OCI-LY3 (cell line): ENCODE data around the gene UBB.
A peak's percentile ranks its signal among the peaks of the same experiment; 100 is the strongest.

Experiments used
- H2AFZ ChIP-seq: fragments of 200-600, 300-600 bp; shearing (Covaris generic); 2 replicates; pipeline ENCODE4 v1.6.0; 2014; ENCODE audit warnings: antibody characterized with exemption, low read depth, low read length
- H3K27ac ChIP-seq: fragments of 200-600, 300-600 bp; sonication (generic); 2 replicates; pipeline ENCODE4 v1.5.1; 2014; ENCODE audit warnings: mild to moderate bottlenecking, low read length, moderate library complexity, mixed read lengths
- H3K27me3 ChIP-seq: fragments of 200-600, 300-600 bp; sonication (generic); 2 replicates; pipeline ENCODE4 v1.6.1; 2014; ENCODE audit warnings: low read depth, low read length, mixed read lengths
- H3K36me3 ChIP-seq: fragments of 200-600, 300-600 bp; sonication (generic); replicated peaks from 2 replicates; pipeline ENCODE3; 2014; ENCODE audit warnings: low read depth, low read length, mixed read lengths
- H3K4me1 ChIP-seq: fragments of 300-600, 200-600 bp; sonication (generic); 2 replicates; pipeline ENCODE4 v1.6.1; 2014; ENCODE audit warnings: low read length, mixed read lengths
- H3K4me2 ChIP-seq: fragments of 200-600, 300-600 bp; sonication (generic); 2 replicates; pipeline ENCODE4 v1.6.1; 2014; ENCODE audit warnings: low read length, mixed read lengths
- H3K4me3 ChIP-seq: fragments of 300-600, 200-600 bp; sonication (generic); 2 replicates; pipeline ENCODE4 v1.5.1; 2014; ENCODE audit warnings: antibody characterized with exemption, mild to moderate bottlenecking, low read length, moderate library complexity
- H3K79me2 ChIP-seq: fragments of 300-600, 200-600 bp; shearing (Covaris generic); 2 replicates; pipeline ENCODE4 v1.6.1; 2014; ENCODE audit warnings: mild to moderate bottlenecking, low read length, mixed read lengths
- H3K9ac ChIP-seq: fragments of 300-600, 200-600 bp; shearing (Covaris generic); 2 replicates; pipeline ENCODE4 v1.6.0; 2014; ENCODE audit warnings: mild to moderate bottlenecking, low read length, moderate library complexity
- H3K9me3 ChIP-seq: fragments of 200-600, 300-600 bp; shearing (Covaris generic); 2 replicates; pipeline ENCODE4 v1.6.1; 2014; ENCODE audit warnings: low read length, mixed read lengths; ENCODE audit not compliant: insufficient read depth
- H4K20me1 ChIP-seq: fragments of 200-600, 300-600 bp; sonication (generic); 2 replicates; pipeline ENCODE4 v1.6.1; 2016; ENCODE audit warnings: low read length, mixed read lengths; ENCODE audit not compliant: insufficient read depth
- CTCF ChIP-seq: fragments of 200-600, 300-600 bp; sonication (generic); IDR thresholded peaks from 2 replicates; pipeline ENCODE4 v1.5.1; 2014; ENCODE audit warnings: antibody characterized with exemption, low read length, low read depth
- EZH2phosphoT487 ChIP-seq: fragments of 200-600 bp; shearing (Covaris generic); IDR thresholded peaks from 2 replicates; pipeline ENCODE4 v1.6.1; 2018; ENCODE audit warnings: antibody characterized with exemption, mixed run types, low read depth

Gene UBB

GRCh38 chr17:16406742-16407674 lies 26.1 kb downstream of the UBB start:
- H3K27me3 ChIP-seq: no peaks in the 10 kb centered on the region
- peak overlapping the region; percentile 73 for H3K4me3 ChIP-seq
- no peak overlapping the region for H3K27ac ChIP-seq
- no peaks in the 10 kb centered on the region for H3K79me2 ChIP-seq
- H2AFZ ChIP-seq: peak overlapping the region; percentile 30; the same call in 1 of the 2 replicates
- TF ChIP-seq CTCF: no peak; the same call in 1 of the 2 replicates
- no peak for TF ChIP-seq EZH2phosphoT487
- H3K9me3 ChIP-seq: no peaks in the 10 kb centered on the region
- no peaks in the 10 kb centered on the region for H3K36me3 ChIP-seq
- H3K9ac ChIP-seq: peak overlapping the region; percentile 20; the same call in 1 of the 2 replicates
- no peaks in the 10 kb centered on the region for H4K20me1 ChIP-seq
- peak overlapping the region; percentile 66 for H3K4me2 ChIP-seq
- peaks cover 17% of the 10 kb centered on the region for H3K4me1 ChIP-seq

GRCh38 chr17:16407911-16408588 lies 27.2 kb downstream of the UBB start:
- Histone ChIP-seq H4K20me1 (no peaks in the 10 kb centered on the region), H3K4me1 (peaks cover 17% of the 10 kb centered on the region), H3K4me3 (peak overlapping the region; percentile 69), H3K9ac (peak overlapping the region; percentile 56; the same call in 1 of the 2 replicates), H3K9me3 (no peaks in the 10 kb centered on the region), H3K27me3 (no peaks in the 10 kb centered on the region), H3K36me3 (no peaks in the 10 kb centered on the region), H2AFZ (peak overlapping the region; percentile 60; the same call in 1 of the 2 replicates), H3K79me2 (no peaks in the 10 kb centered on the region), H3K4me2 (peak overlapping the region; percentile 82), H3K27ac (peak overlapping the region; percentile 76)
- TF ChIP-seq CTCF: no peak
- no peak for TF ChIP-seq EZH2phosphoT487

GRCh38 chr17:16415031-16415924 lies 34.4 kb downstream of the UBB start, which contains the start of gene TRPV2:
TSS of gene TRPV2 (plus strand) at chr17:16415571. CDS start at chr17:16417669, 2,098 bp downstream.
- no peaks in the 10 kb centered on the region for H3K36me3 ChIP-seq
- no peaks in the 10 kb centered on the region for H4K20me1 ChIP-seq
- peak within 1 kb of the TSS; percentile 85 for H3K9ac ChIP-seq
- peak within 1 kb of the TSS; percentile 95 for H3K4me2 ChIP-seq
- TF ChIP-seq EZH2phosphoT487 (no peak), CTCF (peak; percentile 63)
- peaks cover 19% of the 10 kb centered on the region for H3K79me2 ChIP-seq
- peak within 1 kb of the TSS; percentile 89 for H3K4me3 ChIP-seq
- H3K27ac ChIP-seq: peak within 1 kb of the TSS; percentile 94
- H3K27me3 ChIP-seq: no peaks in the 10 kb centered on the region
- no peaks in the 10 kb centered on the region for H3K9me3 ChIP-seq
- H2AFZ ChIP-seq: no peak within 1 kb of the TSS
- peaks cover 39% of the 10 kb centered on the region for H3K4me1 ChIP-seq
